T-cell (primary cell): Measurements from ENCODE around the gene CENPX. TPM values are rescaled to one million over a fixed set of nuclear protein-coding genes. Genes with fewer than 3 reads are reported as not detected.

ENCODE experiments used
- ATAC-seq, 4 experiments: fragments of 200-7000 bp in 3 of 4; fragments of 150-1000 bp in 1 of 4; cut with Tn5 transposase; replicated peaks in 1 of 4; 1 replicate in 3 of 4; 2 replicates in 1 of 4; pipeline ENCODE4 v1.10.0; 2021; ENCODE audit warnings: moderate library complexity in 3 of 4, mild to moderate bottlenecking in 2 of 4, moderate number of reproducible peaks in 1 of 4
- CTCF ChIA-PET, 2 donors: fragments of 300-600 bp; sonication (Branson Sonifier 250); formaldehyde crosslinking; loops; one replicate each; lab custom pipeline; 2022; ENCODE audit warnings: antibody characterized with exemption in 2 of 2; lab: Charles Lee
- POLR2A ChIA-PET, 2 donors: fragments of 300-600 bp; sonication (Branson Sonifier 250); formaldehyde crosslinking; loops; one replicate each; lab custom pipeline; 2022; ENCODE audit warnings: antibody characterized with exemption in 2 of 2; lab: Charles Lee
- DNase-seq, 35 experiments: peaks; one replicate each; pipeline versions ENCODE4 v3.0.0 to v3.0.0-alpha.2; 2013 to 2023
- H3K27ac ChIP-seq: one replicate; pipeline ENCODE4 v1.5.1; 2013; ENCODE audit warnings: low read length
- H3K27me3 ChIP-seq, 2 experiments: replicated peaks in 1 of 2; 1 replicate in 1 of 2; 2 replicates in 1 of 2; pipeline versions ENCODE4 v1.6.1 to v1.7.0; 2013; ENCODE audit warnings: low read length in 1 of 2, mixed read lengths in 1 of 2; ENCODE audit not compliant: control insufficient read depth in 2 of 2, insufficient read depth in 2 of 2; ENCODE audit errors: extremely low read depth in 1 of 2
- H3K36me3 ChIP-seq, 2 donors: 1 replicate in 1 of 2; 2 replicates in 1 of 2; pipeline versions ENCODE4 v1.6.1 to v1.7.0; 2013; ENCODE audit warnings: low read length in 1 of 2; ENCODE audit not compliant: control insufficient read depth in 2 of 2, insufficient read depth in 1 of 2; ENCODE audit errors: extremely low read depth in 1 of 2
- H3K4me1 ChIP-seq, 2 experiments: 1 replicate in 1 of 2; 2 replicates in 1 of 2; pipeline versions ENCODE4 v1.6.1 to v1.7.0; 2013; ENCODE audit warnings: low read length in 2 of 2, mixed read lengths in 1 of 2; ENCODE audit not compliant: insufficient read depth in 2 of 2, control insufficient read depth in 1 of 2; ENCODE audit errors: extremely low read depth in 1 of 2
- H3K4me3 ChIP-seq, 2 donors: 1 replicate in 1 of 2; 2 replicates in 1 of 2; pipeline versions ENCODE4 v1.5.1 to v1.7.0; 2013; ENCODE audit warnings: mild to moderate bottlenecking in 2 of 2, low read length in 1 of 2, moderate library complexity in 1 of 2; ENCODE audit not compliant: control insufficient read depth in 1 of 2; ENCODE audit errors: extremely low read depth in 1 of 2
- H3K9me3 ChIP-seq: 2 replicates; pipeline ENCODE4 v1.7.0; 2013
- H3K27ac Mint-ChIP-seq, 2 donors: one replicate each; pipeline ENCODE4 v1.8.0; 2020 to 2021; ENCODE audit warnings: mild to moderate bottlenecking in 2 of 2, mixed read lengths in 2 of 2
- H3K27me3 Mint-ChIP-seq, 2 donors: one replicate each; pipeline ENCODE4 v1.8.0; 2021 to 2022; ENCODE audit warnings: mixed read lengths in 2 of 2
- H3K36me3 Mint-ChIP-seq: one replicate; pipeline ENCODE4 v1.8.0; 2021; ENCODE audit warnings: mixed read lengths
- H3K4me1 Mint-ChIP-seq, 3 donors: one replicate each; pipeline ENCODE4 v1.8.0; 2020 to 2022; ENCODE audit warnings: mixed read lengths in 3 of 3, mild to moderate bottlenecking in 1 of 3
- H3K4me3 Mint-ChIP-seq, 3 donors: one replicate each; pipeline ENCODE4 v1.8.0; 2020 to 2022; ENCODE audit warnings: mild to moderate bottlenecking in 3 of 3, mixed read lengths in 3 of 3, moderate library complexity in 3 of 3
- H3K9me3 Mint-ChIP-seq, 3 donors: one replicate each; pipeline ENCODE4 v1.8.0; 2020 to 2022; ENCODE audit warnings: mixed read lengths in 3 of 3
- WGBS: methylation state at CpG from one replicate; pipeline ENCODE4 v1.1.5; 2013; ENCODE audit warnings: missing lambda C conversion rate; ENCODE audit not compliant: insufficient coverage; 5-methylcytosine and 5-hydroxymethylcytosine counted together
- total RNA-seq, 35 experiments: library from RNA in 6 of 35; stranded (reverse) in 6 of 35; fragments of 120-200 nt in 1 of 35; gene quantifications; one replicate each; pipeline versions ENCODE4 v1.2.1 to v1.2.4 and lab custom pipeline; 2013 to 2026

Gene CENPX
- total RNA-seq, 5 donors from 2014 or later (not counting 1 experiment from before 2014, with no cell fraction given) = 26.7 to 47.8 (median 43.7) TPM

DNA sequence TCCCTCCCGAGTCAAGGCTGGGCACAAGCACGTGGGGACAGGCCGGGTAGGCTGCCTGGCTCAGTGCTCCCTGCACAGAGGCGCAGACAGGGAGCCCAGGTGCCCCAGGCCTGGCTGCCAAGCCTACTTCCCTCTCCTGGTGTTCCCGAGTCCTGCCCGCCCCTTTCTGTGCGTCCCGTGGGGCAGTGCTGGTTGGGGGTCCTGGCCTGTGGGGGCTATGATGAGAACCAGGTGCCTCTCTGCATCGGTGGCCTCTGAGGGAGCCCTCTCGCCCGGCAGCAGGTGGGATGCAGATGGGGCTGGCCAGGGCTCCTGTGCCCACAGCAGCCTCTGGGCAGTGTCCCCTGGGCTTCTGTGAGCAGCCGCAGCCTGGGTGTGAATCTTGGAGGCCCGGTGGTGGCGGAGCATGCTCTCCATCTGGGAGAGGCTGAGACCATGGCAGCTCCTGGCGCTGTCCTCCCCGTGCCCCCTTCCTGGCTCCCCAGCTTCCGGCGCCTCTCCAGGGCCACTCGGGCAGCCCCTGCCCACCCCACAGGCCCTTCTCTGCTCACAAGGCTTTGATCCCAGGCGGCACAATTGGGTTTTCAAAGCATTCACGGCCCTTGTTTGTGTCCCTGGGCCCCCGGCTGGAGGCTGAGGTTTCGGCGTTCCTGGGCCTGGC is 7.2 kb downstream of the CENPX start:
- H3K4me1 ChIP-seq = peaks cover 0 to 6% of the 10 kb centered on the region in 2 experiments
- no peak overlapping the region for H3K27ac Mint-ChIP-seq
- ChIA-PET POLR2A (no interaction called here), CTCF (no interaction called here)
- peaks cover 0 to 2% (median under 1%) of the 10 kb centered on the region in 3 donors for H3K4me1 Mint-ChIP-seq
- H3K9me3 Mint-ChIP-seq = no peaks in the 10 kb centered on the region
- no peak overlapping the region for H3K4me3 Mint-ChIP-seq
- peaks cover 4 to 5% of the 10 kb centered on the region in 2 donors for H3K36me3 ChIP-seq
- no peaks in the 10 kb centered on the region for H3K9me3 ChIP-seq
- WGBS = 93% methylated on average over 20 of the region's 24 CpGs
- H3K36me3 Mint-ChIP-seq = no peaks in the 10 kb centered on the region
- H3K27me3 Mint-ChIP-seq = no peaks in the 10 kb centered on the region
- H3K27ac ChIP-seq = no peak overlapping the region
- ATAC-seq = no peak
- H3K27me3 ChIP-seq = no peaks in the 10 kb centered on the region
- H3K4me3 ChIP-seq = no peak overlapping the region
- no peak for DNase-seq

DNA sequence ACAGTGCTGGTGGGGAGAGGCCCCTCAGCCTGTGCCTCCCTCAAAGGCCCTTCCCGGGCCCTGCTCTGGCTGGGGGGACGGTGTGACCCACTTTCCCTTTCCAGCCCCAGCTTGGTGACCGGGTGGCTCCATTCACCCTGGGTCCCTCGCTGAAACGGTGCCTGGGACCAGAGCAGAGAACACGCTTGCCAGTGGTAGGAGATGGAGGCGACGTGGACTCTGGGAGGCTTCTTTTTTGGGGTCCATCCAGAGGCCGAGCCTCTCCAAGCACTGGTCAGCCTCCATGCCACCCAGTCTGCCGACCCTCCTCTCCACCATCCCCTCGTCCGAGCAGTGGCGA is 7.7 kb downstream of the CENPX start:
- no peak overlapping the region for H3K27ac ChIP-seq
- H3K27me3 Mint-ChIP-seq = no peaks in the 10 kb centered on the region
- CTCF ChIA-PET = no interaction called here
- POLR2A ChIA-PET = no interaction called here
- H3K27me3 ChIP-seq = no peaks in the 10 kb centered on the region
- no peaks in the 10 kb centered on the region for H3K9me3 ChIP-seq
- H3K36me3 ChIP-seq = peaks cover 4 to 5% of the 10 kb centered on the region in 2 donors
- peaks cover 0 to 2% (median 0%) of the 10 kb centered on the region in 3 donors for H3K4me1 Mint-ChIP-seq
- 82% methylated on average over 10 of the region's 13 CpGs for WGBS
- no peak for DNase-seq
- ATAC-seq = no peak
- H3K4me1 ChIP-seq = peaks cover 0 to 1% of the 10 kb centered on the region in 2 experiments
- no peak overlapping the region for H3K4me3 ChIP-seq
- H3K9me3 Mint-ChIP-seq = no peaks in the 10 kb centered on the region
- H3K36me3 Mint-ChIP-seq = no peaks in the 10 kb centered on the region
- H3K27ac Mint-ChIP-seq = no peak overlapping the region
- no peak overlapping the region for H3K4me3 Mint-ChIP-seq

DNA sequence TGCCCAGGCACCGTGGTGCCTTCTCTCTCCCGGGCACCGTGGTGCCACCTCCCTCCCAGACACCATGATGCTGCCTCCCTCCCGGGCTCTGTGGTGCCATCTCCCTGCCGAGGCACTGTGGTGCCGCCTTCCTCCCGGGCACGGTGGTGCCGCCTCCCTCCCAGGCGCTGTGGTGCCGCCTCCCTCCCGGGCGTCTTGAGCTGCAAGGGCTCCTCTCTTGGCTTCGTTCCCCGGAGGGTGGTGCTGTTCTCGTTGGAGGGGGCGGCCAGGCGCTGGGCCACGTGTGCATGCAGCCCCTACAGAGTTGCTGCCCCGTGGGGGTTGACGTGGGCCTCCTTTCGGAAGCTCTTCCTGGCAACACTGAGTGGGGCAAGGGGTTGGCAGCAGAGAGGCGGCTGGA is 8.2 kb downstream of the CENPX start:
- ChIA-PET POLR2A (no interaction called here), CTCF (no interaction called here)

DNA sequence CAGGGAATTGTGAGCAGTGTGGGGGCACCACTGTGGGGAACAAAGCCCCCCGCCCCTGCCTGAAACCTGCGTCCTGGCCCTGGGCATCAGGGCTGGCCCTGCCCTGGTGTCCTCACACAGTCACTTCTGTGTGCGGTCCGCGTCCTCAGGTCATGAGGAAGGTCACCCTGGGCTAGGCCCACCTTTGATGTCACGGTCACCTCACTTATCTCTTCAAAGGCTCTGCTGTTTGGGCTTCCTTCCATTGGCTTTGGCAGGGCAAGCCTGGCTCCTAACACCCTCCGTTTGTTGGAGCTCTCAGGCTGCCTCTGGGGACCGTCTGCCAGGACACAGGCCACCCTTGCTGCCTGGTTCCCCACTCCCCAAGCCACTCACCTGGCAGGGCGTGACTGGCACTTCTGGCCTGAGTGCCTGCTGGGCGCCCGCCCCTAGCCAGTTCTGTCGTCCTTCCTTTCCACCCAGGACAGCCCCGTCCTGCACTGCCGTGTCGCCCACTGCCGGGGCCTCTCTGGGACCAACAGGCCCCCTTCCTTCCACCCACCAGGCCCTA is 8.8 kb downstream of the CENPX start:
- H3K36me3 Mint-ChIP-seq = no peaks in the 10 kb centered on the region
- Histone ChIP-seq H3K9me3 (no peaks in the 10 kb centered on the region), H3K4me1 (no peaks in the 10 kb centered on the region), H3K27ac (no peak overlapping the region), H3K27me3 (no peaks in the 10 kb centered on the region), H3K4me3 (no peak overlapping the region), H3K36me3 (peaks cover 0 to 4% of the 10 kb centered on the region in 2 donors)
- no peak overlapping the region for H3K27ac Mint-ChIP-seq
- DNase-seq (no peak), ATAC-seq (no peak)
- H3K4me1 Mint-ChIP-seq = no peaks in the 10 kb centered on the region
- WGBS = 93% methylated on average over 16 of the region's 16 CpGs
- no peaks in the 10 kb centered on the region for H3K9me3 Mint-ChIP-seq
- H3K27me3 Mint-ChIP-seq = no peaks in the 10 kb centered on the region
- ChIA-PET CTCF (no interaction called here), POLR2A (no interaction called here)
- no peak overlapping the region for H3K4me3 Mint-ChIP-seq

More for the DNA sequence above, 8.2 kb downstream of the CENPX start:
- no peak overlapping the region for H3K4me3 ChIP-seq
- Mint-ChIP-seq H3K4me3 (no peak overlapping the region), H3K27me3 (no peaks in the 10 kb centered on the region), H3K9me3 (no peaks in the 10 kb centered on the region), H3K27ac (no peak overlapping the region), H3K36me3 (no peaks in the 10 kb centered on the region), H3K4me1 (peaks cover 0 to 2% (median 0%) of the 10 kb centered on the region in 3 donors)
- H3K9me3 ChIP-seq = no peaks in the 10 kb centered on the region
- no peak for ATAC-seq
- peaks cover 4 to 5% of the 10 kb centered on the region in 2 donors for H3K36me3 ChIP-seq
- WGBS = 84% methylated on average over 21 of the region's 23 CpGs
- no peaks in the 10 kb centered on the region for H3K4me1 ChIP-seq
- no peak for DNase-seq
- no peaks in the 10 kb centered on the region for H3K27me3 ChIP-seq
- no peak overlapping the region for H3K27ac ChIP-seq

DNA sequence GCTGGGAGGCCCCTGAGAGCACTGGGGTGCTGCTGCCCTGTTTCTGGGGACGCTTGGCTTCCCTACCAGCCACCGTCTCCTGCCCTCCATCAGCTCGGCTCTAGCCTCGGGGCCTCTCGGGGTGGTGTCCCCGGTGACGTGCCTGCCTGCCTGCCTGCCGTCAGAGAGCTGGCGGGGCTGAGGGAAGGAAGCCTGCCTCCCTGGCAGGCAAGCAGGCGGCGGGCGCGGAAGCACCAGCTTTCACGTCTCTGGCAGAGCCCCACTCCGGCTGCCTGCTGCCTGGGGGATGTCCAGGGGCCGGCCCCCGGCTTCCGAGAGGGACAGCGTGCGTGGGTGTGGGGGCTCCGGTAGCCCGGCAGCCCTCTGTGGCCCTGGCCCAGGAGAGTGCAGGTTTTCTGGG is 9.3 kb downstream of the CENPX start:
- H3K27ac Mint-ChIP-seq = no peak overlapping the region
- H3K9me3 Mint-ChIP-seq = no peaks in the 10 kb centered on the region
- no peaks in the 10 kb centered on the region for H3K4me1 ChIP-seq
- no peaks in the 10 kb centered on the region for H3K4me1 Mint-ChIP-seq
- WGBS = 78% methylated on average over 22 of the region's 22 CpGs
- ATAC-seq (no peak), DNase-seq (no peak)
- no peak overlapping the region for H3K4me3 ChIP-seq
- H3K27ac ChIP-seq = no peak overlapping the region
- H3K27me3 ChIP-seq = no peaks in the 10 kb centered on the region
- H3K36me3 ChIP-seq = peaks cover 0 to 4% of the 10 kb centered on the region in 2 donors
- POLR2A ChIA-PET = no interaction called here
- CTCF ChIA-PET = no interaction called here
- no peaks in the 10 kb centered on the region for H3K27me3 Mint-ChIP-seq
- H3K4me3 Mint-ChIP-seq = no peak overlapping the region
- no peaks in the 10 kb centered on the region for H3K9me3 ChIP-seq
- no peaks in the 10 kb centered on the region for H3K36me3 Mint-ChIP-seq

DNA sequence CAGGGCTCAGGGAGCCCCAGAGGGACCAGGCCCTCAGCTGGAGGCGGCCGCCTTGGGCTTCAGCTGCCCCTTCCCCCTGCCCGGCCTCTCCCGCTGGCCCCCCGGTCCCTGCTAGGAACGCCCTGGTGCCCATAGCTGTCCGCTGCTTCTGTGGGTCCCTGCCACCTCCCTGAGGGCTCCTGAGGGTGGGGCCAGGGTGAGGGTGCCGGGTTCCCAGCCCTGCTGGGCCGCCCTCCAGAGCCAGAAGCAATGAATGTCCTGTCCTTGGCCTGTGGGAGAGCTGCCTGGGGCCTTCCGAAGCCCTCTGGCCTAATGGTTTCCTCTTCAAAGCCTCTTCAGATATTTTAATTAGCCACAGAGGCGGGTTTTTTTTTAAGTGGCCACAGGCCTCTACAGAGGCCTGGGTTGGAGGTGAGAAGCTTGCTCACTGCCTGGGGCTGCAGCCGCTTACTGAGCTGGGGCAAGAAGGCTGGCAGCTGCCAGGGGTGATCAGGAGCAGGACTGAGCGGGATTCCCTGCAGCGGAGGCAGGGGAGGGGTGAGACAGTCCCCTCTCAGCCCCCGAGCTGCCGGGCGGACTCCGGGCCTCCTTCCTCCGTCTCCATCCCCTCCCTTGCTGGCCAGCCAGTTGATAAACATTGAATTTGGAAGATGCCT is 9.9 kb downstream of the CENPX start:
- WGBS = 93% methylated on average over 5 of the region's 19 CpGs
- Mint-ChIP-seq H3K9me3 (no peaks in the 10 kb centered on the region), H3K36me3 (no peaks in the 10 kb centered on the region), H3K27me3 (no peaks in the 10 kb centered on the region), H3K4me3 (no peak overlapping the region), H3K4me1 (no peaks in the 10 kb centered on the region), H3K27ac (no peak overlapping the region)
- Histone ChIP-seq H3K4me3 (no peak overlapping the region), H3K9me3 (no peaks in the 10 kb centered on the region), H3K27me3 (no peaks in the 10 kb centered on the region), H3K4me1 (no peaks in the 10 kb centered on the region), H3K36me3 (peaks cover 0 to 4% of the 10 kb centered on the region in 2 donors), H3K27ac (no peak overlapping the region)
- CTCF ChIA-PET = no interaction called here
- no peak for DNase-seq
- POLR2A ChIA-PET = no interaction called here
- ATAC-seq = no peak
